HEK293 (cell line): ENCODE results near the gene FBXO10.
A peak's percentile ranks its signal among the peaks of the same experiment; 100 is the strongest.

Experiments
- CTCF ChIA-PET: fragments of 350-600 bp; formaldehyde crosslinking; extraction: SDS; loops from one replicate; lab custom pipeline; 2021; ENCODE audit warnings: antibody characterized with exemption; lab: Yijun Ruan, JAX
- POLR2A ChIA-PET: fragments of 300-600 bp; formaldehyde crosslinking; extraction: SDS; loops from one replicate; lab custom pipeline; 2020; ENCODE audit warnings: antibody characterized with exemption, inconsistent platforms; lab: Yijun Ruan, JAX
- H3K27ac ChIP-seq: fragments of 200-500 bp; sonication (Bioruptor generic); 2 replicates; pipeline ENCODE4 v1.5.1; 2014; ENCODE audit warnings: low read depth, low read length, control low read depth, inconsistent platforms; ENCODE audit errors: extremely low read depth
- H3K36me3 ChIP-seq, 2 experiments: fragments of 200-500 bp in 1 of 2; sonication (Bioruptor generic) in 1 of 2; 1 replicate in 1 of 2; 2 replicates in 1 of 2; pipeline ENCODE4 v1.5.1; 2014 to 2017; ENCODE audit warnings: inconsistent platforms in 2 of 2, low read length in 2 of 2; ENCODE audit not compliant: control insufficient read depth in 2 of 2, insufficient read depth in 1 of 2
- H3K4me1 ChIP-seq: fragments of 200-500 bp; sonication (Bioruptor generic); 2 replicates; pipeline ENCODE4 v1.5.1; 2014; ENCODE audit warnings: mild to moderate bottlenecking, low read length, inconsistent platforms; ENCODE audit not compliant: control insufficient read depth, insufficient read depth
- H3K4me3 ChIP-seq: 2 replicates; pipeline ENCODE4 v1.5.1; 2011; ENCODE audit warnings: low read depth, mild to moderate bottlenecking, control low read depth, low read length, moderate library complexity
- H3K9me3 ChIP-seq: fragments of 200-500 bp; sonication (Bioruptor generic); 2 replicates; pipeline ENCODE4 v1.5.1; 2014; ENCODE audit warnings: low read depth, low read length, inconsistent platforms; ENCODE audit not compliant: control insufficient read depth, insufficient read depth
- EGR2 ChIP-seq: fragments of 450-650 bp; formaldehyde crosslinking; IDR thresholded peaks from 2 replicates; pipeline ENCODE4 v1.5.1; 2016; ENCODE audit warnings: low read depth, missing biosample characterization, missing genetic modification characterization
- GLIS1 ChIP-seq: fragments of 450-650 bp; formaldehyde crosslinking; IDR thresholded peaks from 2 replicates; pipeline ENCODE4 v1.5.1; 2016; ENCODE audit warnings: missing biosample characterization, missing genetic modification characterization
- GLIS2 ChIP-seq: fragments of 450-650 bp; formaldehyde crosslinking; IDR thresholded peaks from 2 replicates; pipeline ENCODE4 v1.5.1; 2016; ENCODE audit warnings: missing biosample characterization, missing genetic modification characterization
- SCRT2 ChIP-seq: fragments of 450-650 bp; formaldehyde crosslinking; IDR thresholded peaks from 2 replicates; pipeline ENCODE4 v1.5.1; 2016; ENCODE audit warnings: missing biosample characterization, missing genetic modification characterization
- ZEB2 ChIP-seq: fragments of 450-650 bp; formaldehyde crosslinking; IDR thresholded peaks from 2 replicates; pipeline ENCODE4 v1.5.1; 2016; ENCODE audit warnings: missing biosample characterization, missing genetic modification characterization
- ZFP3 ChIP-seq: fragments of 450-650 bp; formaldehyde crosslinking; IDR thresholded peaks from 2 replicates; pipeline ENCODE4 v1.5.1; 2016; ENCODE audit warnings: low read depth, missing biosample characterization, missing genetic modification characterization
- ZNF114 ChIP-seq: fragments of 450-650 bp; formaldehyde crosslinking; IDR thresholded peaks from 2 replicates; pipeline ENCODE4 v1.5.0; 2017; ENCODE audit warnings: missing biosample characterization, missing genetic modification characterization
- ZNF133 ChIP-seq: fragments of 450-650 bp; formaldehyde crosslinking; IDR thresholded peaks from 2 replicates; pipeline ENCODE4 v1.5.1; 2016; ENCODE audit warnings: missing biosample characterization, missing genetic modification characterization
- ZNF184 ChIP-seq: fragments of 450-650 bp; IDR thresholded peaks from 2 replicates; pipeline ENCODE4 v1.5.1; 2018; ENCODE audit warnings: missing biosample characterization, mild to moderate bottlenecking, missing genetic modification characterization
- ZNF211 ChIP-seq: fragments of 450-650 bp; formaldehyde crosslinking; IDR thresholded peaks from 2 replicates; pipeline ENCODE4 v1.5.1; 2016; ENCODE audit warnings: low read depth, missing biosample characterization, missing genetic modification characterization
- ZNF239 ChIP-seq: fragments of 450-650 bp; formaldehyde crosslinking; IDR thresholded peaks from 2 replicates; pipeline ENCODE4 v1.5.1; 2016; ENCODE audit warnings: missing biosample characterization, missing genetic modification characterization
- ZNF394 ChIP-seq: fragments of 450-650 bp; formaldehyde crosslinking; IDR thresholded peaks from 2 replicates; pipeline ENCODE4 v1.5.1; 2016; ENCODE audit warnings: missing biosample characterization, missing genetic modification characterization, mild to moderate bottlenecking, moderate library complexity, borderline replicate concordance
- ZNF433 ChIP-seq: fragments of 450-650 bp; formaldehyde crosslinking; IDR thresholded peaks from 2 replicates; pipeline ENCODE4 v1.5.1; 2016; ENCODE audit warnings: missing biosample characterization, missing genetic modification characterization, low read depth
- ZNF501 ChIP-seq: fragments of 450-650 bp; formaldehyde crosslinking; IDR thresholded peaks from 2 replicates; pipeline ENCODE4 v1.5.1; 2016; ENCODE audit warnings: missing biosample characterization, missing genetic modification characterization
- ZNF510 ChIP-seq: fragments of 450-650 bp; formaldehyde crosslinking; IDR thresholded peaks from 2 replicates; pipeline ENCODE4 v1.5.1; 2018; ENCODE audit warnings: mild to moderate bottlenecking, missing genetic modification characterization, missing biosample characterization; ENCODE audit not compliant: insufficient replicate concordance
- ZNF529 ChIP-seq: fragments of 450-650 bp; formaldehyde crosslinking; IDR thresholded peaks from 2 replicates; pipeline ENCODE4 v1.5.1; 2017; ENCODE audit warnings: missing genetic modification characterization, missing biosample characterization; ENCODE audit not compliant: insufficient replicate concordance
- ZNF544 ChIP-seq: fragments of 450-650 bp; formaldehyde crosslinking; IDR thresholded peaks from 2 replicates; pipeline ENCODE4 v1.5.0; 2017; ENCODE audit warnings: missing biosample characterization, missing genetic modification characterization
- ZNF623 ChIP-seq: fragments of 450-650 bp; formaldehyde crosslinking; IDR thresholded peaks from 2 replicates; pipeline ENCODE4 v1.5.1; 2016; ENCODE audit warnings: missing biosample characterization, missing genetic modification characterization
- ZNF658 ChIP-seq: fragments of 450-650 bp; formaldehyde crosslinking; IDR thresholded peaks from 2 replicates; pipeline ENCODE4; 2016; ENCODE audit warnings: missing biosample characterization, missing genetic modification characterization
- ZNF660 ChIP-seq: fragments of 450-650 bp; IDR thresholded peaks from 2 replicates; pipeline ENCODE4 v1.5.1; 2018; ENCODE audit warnings: missing biosample characterization, mild to moderate bottlenecking, missing genetic modification characterization
- ZNF76 ChIP-seq: fragments of 450-650 bp; formaldehyde crosslinking; IDR thresholded peaks from 2 replicates; pipeline ENCODE4; 2016; ENCODE audit warnings: low read depth, missing biosample characterization, missing genetic modification characterization, borderline replicate concordance
- ZNF776 ChIP-seq: fragments of 450-650 bp; formaldehyde crosslinking; IDR thresholded peaks from 2 replicates; pipeline ENCODE4 v1.5.0; 2017; ENCODE audit warnings: missing biosample characterization, missing genetic modification characterization, borderline replicate concordance
- TF ChIP-seq, protein P1 (sequence below): fragments of 450-650 bp; formaldehyde crosslinking; IDR thresholded peaks from 2 replicates; pipeline ENCODE4 v1.5.1; 2016; ENCODE audit warnings: missing biosample characterization, missing genetic modification characterization
- TF ChIP-seq, protein P2 (sequence below): fragments of 450-650 bp; formaldehyde crosslinking; IDR thresholded peaks from 2 replicates; pipeline ENCODE4 v1.5.1; 2016; ENCODE audit warnings: missing biosample characterization, missing genetic modification characterization
- TF ChIP-seq, protein P3 (sequence below): fragments of 450-650 bp; formaldehyde crosslinking; IDR thresholded peaks from 2 replicates; pipeline ENCODE4; 2016; ENCODE audit warnings: missing biosample characterization, missing genetic modification characterization
- TF ChIP-seq, protein P4 (sequence below): fragments of 450-650 bp; formaldehyde crosslinking; IDR thresholded peaks from 2 replicates; pipeline ENCODE4 v1.5.1; 2017; ENCODE audit warnings: missing biosample characterization, missing genetic modification characterization
- TF ChIP-seq, protein P5 (sequence below): fragments of 450-650 bp; formaldehyde crosslinking; IDR thresholded peaks from 2 replicates; pipeline ENCODE4 v1.5.1; 2017; ENCODE audit warnings: missing biosample characterization, missing genetic modification characterization

Gene FBXO10

DNA sequence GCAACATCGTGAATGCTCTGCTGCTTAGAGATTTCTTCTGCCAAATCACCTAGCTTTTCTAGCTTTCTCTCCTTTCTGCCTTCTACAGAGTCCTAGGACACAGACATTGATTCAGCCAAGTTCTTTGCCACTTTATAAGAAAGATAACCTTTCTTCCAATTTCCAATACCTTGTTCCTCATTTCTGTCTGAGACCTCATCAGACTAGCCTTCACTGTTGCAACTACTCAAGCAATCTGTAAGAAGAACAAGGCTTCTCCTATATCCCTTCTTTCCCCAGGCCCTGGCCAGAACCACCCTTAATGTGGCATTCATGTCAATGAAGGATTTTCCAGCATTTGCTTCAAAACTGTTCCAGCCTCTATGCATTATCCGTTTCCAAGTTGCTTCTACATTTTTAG lies 24.3 kb downstream of the FBXO10 start:
- TF ChIP-seq EGR2 (tag by site-specific recombination): no peak
- TF ChIP-seq, protein P1, sequence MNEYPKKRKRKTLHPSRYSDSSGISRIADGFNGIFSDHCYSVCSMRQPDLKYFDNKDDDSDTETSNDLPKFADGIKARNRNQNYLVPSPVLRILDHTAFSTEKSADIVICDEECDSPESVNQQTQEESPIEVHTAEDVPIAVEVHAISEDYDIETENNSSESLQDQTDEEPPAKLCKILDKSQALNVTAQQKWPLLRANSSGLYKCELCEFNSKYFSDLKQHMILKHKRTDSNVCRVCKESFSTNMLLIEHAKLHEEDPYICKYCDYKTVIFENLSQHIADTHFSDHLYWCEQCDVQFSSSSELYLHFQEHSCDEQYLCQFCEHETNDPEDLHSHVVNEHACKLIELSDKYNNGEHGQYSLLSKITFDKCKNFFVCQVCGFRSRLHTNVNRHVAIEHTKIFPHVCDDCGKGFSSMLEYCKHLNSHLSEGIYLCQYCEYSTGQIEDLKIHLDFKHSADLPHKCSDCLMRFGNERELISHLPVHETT (tag by site-specific recombination): no peak
- TF ChIP-seq, protein P2, sequence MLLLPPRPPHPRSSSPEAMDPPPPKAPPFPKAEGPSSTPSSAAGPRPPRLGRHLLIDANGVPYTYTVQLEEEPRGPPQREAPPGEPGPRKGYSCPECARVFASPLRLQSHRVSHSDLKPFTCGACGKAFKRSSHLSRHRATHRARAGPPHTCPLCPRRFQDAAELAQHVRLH (tag by site-specific recombination): no peak
- no peak for TF ChIP-seq ZNF529 (tag by site-specific recombination)
- TF ChIP-seq ZNF510 (tag by site-specific recombination): no peak
- TF ChIP-seq ZEB2 (tag by site-specific recombination): no peak
- no peak for TF ChIP-seq ZNF114 (tag by site-specific recombination)
- TF ChIP-seq ZNF239 (tag by site-specific recombination): no peak
- no peak for TF ChIP-seq ZNF133 (tag by site-specific recombination)
- TF ChIP-seq GLIS1 (tag by site-specific recombination): no peak
- TF ChIP-seq ZNF544: no peak
- no peak for TF ChIP-seq ZNF394 (tag by site-specific recombination)
- TF ChIP-seq ZNF623 (tag by site-specific recombination): no peak
- Histone ChIP-seq H3K4me3 (no peak overlapping the region), H3K9me3 (no peaks in the 10 kb centered on the region), H3K4me1 (no peaks in the 10 kb centered on the region), H3K27ac (no peak overlapping the region), H3K36me3 (no peaks in the 10 kb centered on the region)
- POLR2A ChIA-PET: no interaction called here
- CTCF ChIA-PET: interaction anchor here (1.1 kb wide), 1 partner anchor 22 kb away, joined by 4 read pairs; no protein-coding TSS in a partner anchor

DNA sequence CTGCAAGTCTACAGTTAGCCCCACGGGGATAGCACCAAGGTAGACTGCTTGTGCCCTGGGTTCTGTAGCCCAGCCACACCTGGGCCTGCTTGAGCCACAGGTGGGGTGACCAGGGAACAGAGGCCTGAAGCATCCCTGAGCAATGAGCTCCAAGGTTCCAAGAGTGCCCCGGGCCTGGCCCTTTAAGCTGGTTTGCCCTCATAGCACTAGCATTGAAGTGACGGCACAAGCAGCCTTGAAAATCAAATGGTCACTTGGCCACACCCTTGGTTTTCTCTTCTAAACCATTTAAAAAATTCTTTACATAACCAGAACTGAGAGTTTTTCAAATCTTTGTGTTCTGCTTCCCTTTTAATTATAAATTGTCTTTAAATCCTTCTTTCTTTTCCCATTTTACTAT lies 24.7 kb downstream of the FBXO10 start:
- H3K36me3 ChIP-seq: no peaks in the 10 kb centered on the region
- TF ChIP-seq, protein P3, sequence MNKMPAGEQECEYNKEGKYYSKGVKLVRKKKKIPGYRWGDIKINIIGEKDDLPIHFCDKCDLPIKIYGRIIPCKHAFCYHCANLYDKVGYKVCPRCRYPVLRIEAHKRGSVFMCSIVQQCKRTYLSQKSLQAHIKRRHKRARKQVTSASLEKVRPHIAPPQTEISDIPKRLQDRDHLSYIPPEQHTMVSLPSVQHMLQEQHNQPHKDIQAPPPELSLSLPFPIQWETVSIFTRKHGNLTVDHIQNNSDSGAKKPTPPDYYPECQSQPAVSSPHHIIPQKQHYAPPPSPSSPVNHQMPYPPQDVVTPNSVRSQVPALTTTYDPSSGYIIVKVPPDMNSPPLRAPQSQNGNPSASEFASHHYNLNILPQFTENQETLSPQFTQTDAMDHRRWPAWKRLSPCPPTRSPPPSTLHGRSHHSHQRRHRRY (tag by site-specific recombination): no peak
- 0 out of 2 replicates have a peak, but pooled peaks have one; percentile 15 for TF ChIP-seq SCRT2 (tag by site-specific recombination)
- TF ChIP-seq, all 188 proteins: peak for 1

DNA sequence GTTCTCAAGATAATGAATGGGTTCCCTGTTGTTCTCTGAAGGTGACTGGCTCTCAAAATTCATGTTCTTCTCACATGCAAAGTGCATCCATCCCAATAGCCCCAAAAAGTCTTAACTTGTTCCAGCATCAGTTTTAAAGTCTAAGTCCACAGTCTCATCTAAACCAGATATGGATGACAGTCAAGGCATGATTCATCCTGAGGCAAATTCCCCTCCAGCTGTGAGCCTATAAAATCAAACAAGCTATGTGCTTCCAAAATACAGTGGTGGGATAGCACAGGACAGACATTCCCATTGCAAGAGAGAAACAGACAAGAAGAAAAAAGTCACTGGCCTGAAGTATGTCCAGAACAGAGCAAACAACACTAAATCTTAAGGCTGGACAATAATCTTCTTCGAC lies 25.4 kb downstream of the FBXO10 start:
- no peaks in the 10 kb centered on the region for H3K36me3 ChIP-seq
- no peaks in the 10 kb centered on the region for H3K4me1 ChIP-seq
- H3K27ac ChIP-seq: no peak overlapping the region
- no peaks in the 10 kb centered on the region for H3K9me3 ChIP-seq
- CTCF ChIA-PET: interaction anchor here (1.0 to 1.1 kb wide), 2 partner anchors 23 kb away, joined by 4 read pairs; no protein-coding TSS in a partner anchor
- POLR2A ChIA-PET: no interaction called here
- H3K4me3 ChIP-seq: no peak overlapping the region
- no peak for TF ChIP-seq ZFP3 (tag by site-specific recombination)
- no peak for TF ChIP-seq GLIS2 (tag by site-specific recombination)
- no peak for TF ChIP-seq ZNF501
- TF ChIP-seq ZNF660: no peak
- TF ChIP-seq ZNF433 (tag by site-specific recombination): no peak
- TF ChIP-seq, protein P4, sequence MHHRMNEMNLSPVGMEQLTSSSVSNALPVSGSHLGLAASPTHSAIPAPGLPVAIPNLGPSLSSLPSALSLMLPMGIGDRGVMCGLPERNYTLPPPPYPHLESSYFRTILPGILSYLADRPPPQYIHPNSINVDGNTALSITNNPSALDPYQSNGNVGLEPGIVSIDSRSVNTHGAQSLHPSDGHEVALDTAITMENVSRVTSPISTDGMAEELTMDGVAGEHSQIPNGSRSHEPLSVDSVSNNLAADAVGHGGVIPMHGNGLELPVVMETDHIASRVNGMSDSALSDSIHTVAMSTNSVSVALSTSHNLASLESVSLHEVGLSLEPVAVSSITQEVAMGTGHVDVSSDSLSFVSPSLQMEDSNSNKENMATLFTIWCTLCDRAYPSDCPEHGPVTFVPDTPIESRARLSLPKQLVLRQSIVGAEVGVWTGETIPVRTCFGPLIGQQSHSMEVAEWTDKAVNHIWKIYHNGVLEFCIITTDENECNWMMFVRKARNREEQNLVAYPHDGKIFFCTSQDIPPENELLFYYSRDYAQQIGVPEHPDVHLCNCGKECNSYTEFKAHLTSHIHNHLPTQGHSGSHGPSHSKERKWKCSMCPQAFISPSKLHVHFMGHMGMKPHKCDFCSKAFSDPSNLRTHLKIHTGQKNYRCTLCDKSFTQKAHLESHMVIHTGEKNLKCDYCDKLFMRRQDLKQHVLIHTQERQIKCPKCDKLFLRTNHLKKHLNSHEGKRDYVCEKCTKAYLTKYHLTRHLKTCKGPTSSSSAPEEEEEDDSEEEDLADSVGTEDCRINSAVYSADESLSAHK: no peak
- TF ChIP-seq ZNF211 (tag by site-specific recombination): no peak
- TF ChIP-seq ZNF776: no peak
- no peak for TF ChIP-seq ZEB2 (tag by site-specific recombination)
- no peak for TF ChIP-seq ZNF184 (tag by site-specific recombination)
- TF ChIP-seq ZNF658 (tag by site-specific recombination): no peak
- no peak for TF ChIP-seq ZNF76 (tag by site-specific recombination)
- TF ChIP-seq, protein P5, sequence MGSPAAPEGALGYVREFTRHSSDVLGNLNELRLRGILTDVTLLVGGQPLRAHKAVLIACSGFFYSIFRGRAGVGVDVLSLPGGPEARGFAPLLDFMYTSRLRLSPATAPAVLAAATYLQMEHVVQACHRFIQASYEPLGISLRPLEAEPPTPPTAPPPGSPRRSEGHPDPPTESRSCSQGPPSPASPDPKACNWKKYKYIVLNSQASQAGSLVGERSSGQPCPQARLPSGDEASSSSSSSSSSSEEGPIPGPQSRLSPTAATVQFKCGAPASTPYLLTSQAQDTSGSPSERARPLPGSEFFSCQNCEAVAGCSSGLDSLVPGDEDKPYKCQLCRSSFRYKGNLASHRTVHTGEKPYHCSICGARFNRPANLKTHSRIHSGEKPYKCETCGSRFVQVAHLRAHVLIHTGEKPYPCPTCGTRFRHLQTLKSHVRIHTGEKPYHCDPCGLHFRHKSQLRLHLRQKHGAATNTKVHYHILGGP: no peak

More for the DNA sequence above, 24.7 kb downstream of the FBXO10 start:
- no peaks in the 10 kb centered on the region for H3K4me1 ChIP-seq
- H3K4me3 ChIP-seq: no peak overlapping the region
- POLR2A ChIA-PET: no interaction called here
- no peak overlapping the region for H3K27ac ChIP-seq
- CTCF ChIA-PET: interaction anchor here (1.0 to 1.1 kb wide), 2 partner anchors 22 to 23 kb away, joined by 4 read pairs; no protein-coding TSS in a partner anchor
- no peaks in the 10 kb centered on the region for H3K9me3 ChIP-seq
